RWPE2 (cell line): ENCODE results near the gene LSMEM2.
A peak's percentile ranks its signal among the peaks of the same experiment; 100 is the strongest.

Experiments
- ATAC-seq: fragments of 200-7000 bp; cut with Tn5 transposase; 3 replicates; pipeline ENCODE4 v1.9.1; 2021; ENCODE audit warnings: low read depth
- DNase-seq: peaks from one replicate; pipeline ENCODE4 v3.0.0-alpha.2; 2020; ENCODE audit warnings: low spot score
- H3K27ac ChIP-seq: fragments of 450-650 bp; 2 replicates; pipeline ENCODE4 v1.5.1; 2017; ENCODE audit warnings: mild to moderate bottlenecking; ENCODE audit not compliant: poor library complexity, severe bottlenecking
- H3K27me3 ChIP-seq: fragments of 250-450 bp; sonication (Bioruptor Pico); 2 replicates; pipeline ENCODE4 v1.5.1; 2021; ENCODE audit warnings: mild to moderate bottlenecking, moderate library complexity; ENCODE audit not compliant: insufficient read depth, poor library complexity, severe bottlenecking
- H3K36me3 ChIP-seq: fragments of 250-450 bp; sonication (Bioruptor Pico); 2 replicates; pipeline ENCODE4 v1.5.1; 2020; ENCODE audit warnings: low read depth, mild to moderate bottlenecking, moderate library complexity
- H3K4me1 ChIP-seq: fragments of 250-450 bp; sonication (Bioruptor Pico); 2 replicates; pipeline ENCODE4 v1.5.1; 2021; ENCODE audit warnings: mild to moderate bottlenecking, moderate library complexity; ENCODE audit not compliant: insufficient read depth, poor library complexity, severe bottlenecking
- H3K4me3 ChIP-seq: fragments of 250-450 bp; sonication (Bioruptor Pico); 2 replicates; pipeline ENCODE4 v1.5.1; 2021; ENCODE audit warnings: mild to moderate bottlenecking, moderate library complexity; ENCODE audit not compliant: severe bottlenecking
- H3K9me3 ChIP-seq: fragments of 250-450 bp; sonication (Bioruptor Pico); 2 replicates; pipeline ENCODE4 v1.5.1; 2021; ENCODE audit warnings: mild to moderate bottlenecking, moderate library complexity; ENCODE audit not compliant: severe bottlenecking
- TF ChIP-seq, protein P1 (sequence below): fragments of 450-650 bp; IDR thresholded peaks from one replicate; pipeline ENCODE4 v1.5.1; 2017; ENCODE audit warnings: mild to moderate bottlenecking, moderate library complexity; ENCODE audit not compliant: poor library complexity, severe bottlenecking

The LSMEM2 gene

DNA sequence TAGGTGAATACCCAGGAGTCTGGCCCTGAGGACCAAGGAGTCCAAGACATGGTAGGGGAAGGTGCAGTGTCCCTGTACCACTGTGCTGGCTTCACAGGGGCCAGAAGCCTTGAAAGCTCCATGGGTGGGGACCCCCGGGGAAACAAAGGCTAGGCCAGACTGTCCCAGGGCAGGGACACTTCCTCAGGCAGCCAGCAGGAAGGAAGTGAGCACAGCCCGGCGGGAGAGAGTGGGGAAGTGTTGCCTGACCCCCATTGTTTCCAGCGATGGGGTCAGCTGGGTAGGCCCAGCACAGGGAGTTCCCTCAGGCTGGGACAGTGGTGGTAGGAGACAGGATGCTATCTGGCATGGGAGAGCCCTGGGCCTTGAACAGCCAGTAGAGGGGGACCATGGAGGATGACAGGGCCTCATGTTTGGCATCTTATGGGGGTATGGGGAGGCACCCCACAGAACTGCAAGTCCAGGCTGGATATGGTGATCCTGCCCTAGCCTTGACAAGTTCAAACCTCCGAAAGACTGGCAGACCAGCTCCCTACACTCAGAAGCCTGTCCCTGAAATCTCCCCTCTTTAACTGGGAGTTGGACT is 44.8 kb downstream of the LSMEM2 start:
- H3K4me1 ChIP-seq: no peaks in the 10 kb centered on the region
- H3K27me3 ChIP-seq: no peaks in the 10 kb centered on the region
- H3K4me3 ChIP-seq: no peak overlapping the region
- peak overlapping the region; percentile 6 for H3K27ac ChIP-seq
- ATAC-seq (no peak), DNase-seq (no peak)
- TF ChIP-seq, protein P1, sequence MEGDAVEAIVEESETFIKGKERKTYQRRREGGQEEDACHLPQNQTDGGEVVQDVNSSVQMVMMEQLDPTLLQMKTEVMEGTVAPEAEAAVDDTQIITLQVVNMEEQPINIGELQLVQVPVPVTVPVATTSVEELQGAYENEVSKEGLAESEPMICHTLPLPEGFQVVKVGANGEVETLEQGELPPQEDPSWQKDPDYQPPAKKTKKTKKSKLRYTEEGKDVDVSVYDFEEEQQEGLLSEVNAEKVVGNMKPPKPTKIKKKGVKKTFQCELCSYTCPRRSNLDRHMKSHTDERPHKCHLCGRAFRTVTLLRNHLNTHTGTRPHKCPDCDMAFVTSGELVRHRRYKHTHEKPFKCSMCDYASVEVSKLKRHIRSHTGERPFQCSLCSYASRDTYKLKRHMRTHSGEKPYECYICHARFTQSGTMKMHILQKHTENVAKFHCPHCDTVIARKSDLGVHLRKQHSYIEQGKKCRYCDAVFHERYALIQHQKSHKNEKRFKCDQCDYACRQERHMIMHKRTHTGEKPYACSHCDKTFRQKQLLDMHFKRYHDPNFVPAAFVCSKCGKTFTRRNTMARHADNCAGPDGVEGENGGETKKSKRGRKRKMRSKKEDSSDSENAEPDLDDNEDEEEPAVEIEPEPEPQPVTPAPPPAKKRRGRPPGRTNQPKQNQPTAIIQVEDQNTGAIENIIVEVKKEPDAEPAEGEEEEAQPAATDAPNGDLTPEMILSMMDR: no peak
- H3K9me3 ChIP-seq: no peaks in the 10 kb centered on the region
- H3K36me3 ChIP-seq: peaks cover 34% of the 10 kb centered on the region

DNA sequence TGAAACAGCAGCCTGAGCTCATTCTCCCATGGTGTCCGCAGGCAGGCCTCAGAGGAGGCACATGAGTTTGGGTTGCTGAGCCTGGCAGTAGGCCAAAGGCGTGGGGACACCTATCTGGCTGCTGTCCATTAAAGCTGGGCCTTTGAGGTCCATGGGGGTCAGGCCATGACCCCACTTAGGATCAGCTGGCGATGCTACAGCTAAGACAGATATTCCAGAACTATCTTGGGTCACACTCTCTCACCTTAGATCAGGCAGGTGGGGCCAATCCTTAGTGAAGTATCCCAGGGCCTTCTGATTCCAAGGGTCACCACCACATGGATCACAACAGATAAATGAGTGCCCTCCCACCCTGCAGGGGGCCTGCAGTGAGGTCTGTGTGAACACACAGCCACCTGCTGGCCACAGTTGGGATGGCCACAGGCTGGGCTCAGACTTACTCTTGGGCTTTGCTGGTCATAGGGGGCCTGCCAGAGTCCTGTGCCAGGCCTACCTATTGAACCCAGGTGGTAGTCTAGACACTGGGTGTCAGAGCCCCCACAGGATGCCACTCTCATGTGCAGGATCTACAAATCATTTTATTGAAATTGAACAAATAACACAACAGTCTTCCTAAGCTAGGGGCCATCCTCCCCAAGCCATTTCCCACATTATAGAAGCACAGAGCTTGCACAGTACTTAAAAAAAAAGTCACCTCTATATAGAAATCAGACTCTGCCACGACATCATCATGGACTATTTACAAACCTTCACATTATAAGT is 45.6 kb downstream of the LSMEM2 start:
- no peaks in the 10 kb centered on the region for H3K4me1 ChIP-seq
- peaks cover 30% of the 10 kb centered on the region for H3K36me3 ChIP-seq
- no peaks in the 10 kb centered on the region for H3K27me3 ChIP-seq
- H3K4me3 ChIP-seq: no peak overlapping the region
- DNase-seq (no peak), ATAC-seq (peak; percentile 34)
- TF ChIP-seq, protein P1: peak; percentile 86
- no peak overlapping the region for H3K27ac ChIP-seq
- no peaks in the 10 kb centered on the region for H3K9me3 ChIP-seq

DNA sequence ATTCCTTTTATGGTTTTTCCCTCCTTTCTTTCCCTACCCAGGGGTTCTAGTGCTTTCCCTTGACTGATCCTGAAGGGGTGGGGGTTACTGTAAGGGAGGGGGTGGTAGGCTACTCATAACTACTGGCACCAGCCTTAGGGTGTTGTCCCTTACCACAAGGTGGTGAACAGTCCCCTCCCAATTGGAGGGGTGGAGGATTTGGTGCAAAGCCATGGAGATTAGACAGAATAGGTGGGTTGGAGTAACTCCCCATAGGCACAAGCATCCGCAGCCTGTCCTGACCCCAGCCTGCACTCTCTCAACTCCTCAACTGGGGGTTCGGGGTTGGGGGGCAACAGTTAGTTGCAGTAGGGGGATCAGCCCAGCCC is 46.2 kb downstream of the LSMEM2 start:
- no peaks in the 10 kb centered on the region for H3K9me3 ChIP-seq
- H3K4me1 ChIP-seq: no peaks in the 10 kb centered on the region
- ATAC-seq (no peak), DNase-seq (no peak)
- TF ChIP-seq, protein P1: no peak
- H3K27me3 ChIP-seq: no peaks in the 10 kb centered on the region
- H3K36me3 ChIP-seq: peaks cover 33% of the 10 kb centered on the region
- no peak overlapping the region for H3K27ac ChIP-seq
- H3K4me3 ChIP-seq: no peak overlapping the region

DNA sequence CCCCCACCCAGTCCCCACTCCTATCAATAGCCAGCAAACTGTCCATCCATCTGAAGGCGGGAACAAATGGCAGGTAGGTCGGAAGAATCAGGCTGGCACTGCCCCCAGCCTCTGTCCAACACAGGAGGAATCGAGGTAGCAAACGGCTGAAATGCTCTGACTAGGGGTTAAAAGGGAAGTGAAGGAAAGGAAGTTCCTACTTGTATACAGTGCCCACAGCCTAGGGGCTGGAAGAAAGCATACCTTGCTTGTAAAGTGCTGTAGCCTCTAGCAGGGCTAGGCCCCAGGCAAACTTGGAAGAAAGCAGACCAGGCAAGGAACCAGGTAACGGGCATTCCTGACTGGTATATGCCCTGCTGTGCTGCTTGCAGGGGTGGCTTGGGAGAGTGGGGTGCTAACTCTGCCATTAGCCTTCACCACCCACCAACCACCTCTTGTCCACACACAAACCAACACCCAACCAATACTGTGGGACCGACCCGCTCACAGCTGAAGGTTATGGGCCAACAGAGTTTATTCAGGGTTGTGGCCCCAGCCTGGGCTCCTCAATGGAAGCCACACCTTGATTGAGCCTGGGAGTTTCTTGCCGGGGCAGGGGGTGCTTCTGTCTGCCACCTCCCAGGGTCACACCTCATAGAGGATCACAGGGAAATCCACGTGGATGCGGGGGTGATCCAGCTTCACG is 46.8 kb downstream of the LSMEM2 start:
- Histone ChIP-seq H3K4me1 (no peaks in the 10 kb centered on the region), H3K27ac (no peak overlapping the region)

More for the DNA sequence above, 46.8 kb downstream of the LSMEM2 start:
- ATAC-seq: no peak
- Histone ChIP-seq H3K27me3 (no peaks in the 10 kb centered on the region), H3K4me3 (no peak overlapping the region), H3K36me3 (peaks cover 38% of the 10 kb centered on the region), H3K9me3 (no peaks in the 10 kb centered on the region)
- DNase-seq: no peak
- TF ChIP-seq, protein P1: no peak
